IPS-20b (cell line): Measurements from ENCODE around the gene SLBP.

Experiments used
- H3K27ac ChIP-seq: one replicate; pipeline ENCODE4 v1.5.1; 2013; ENCODE audit warnings: low read length
- H3K27me3 ChIP-seq: 2 replicates; pipeline ENCODE4 v1.6.1; 2013; ENCODE audit warnings: mild to moderate bottlenecking, low read length, inconsistent platforms; ENCODE audit not compliant: insufficient read depth
- H3K36me3 ChIP-seq: 2 replicates; pipeline ENCODE4 v1.6.1; 2013; ENCODE audit warnings: low read depth, mild to moderate bottlenecking, inconsistent platforms, low read length, moderate library complexity; ENCODE audit not compliant: insufficient read depth
- H3K4me1 ChIP-seq: 2 replicates; pipeline ENCODE4 v1.6.1; 2013; ENCODE audit warnings: mild to moderate bottlenecking, control low read depth, inconsistent platforms, low read length, moderate library complexity; ENCODE audit not compliant: insufficient read depth
- H3K4me3 ChIP-seq: 2 replicates; pipeline ENCODE4 v1.5.1; 2013; ENCODE audit warnings: mild to moderate bottlenecking, low read length, inconsistent platforms
- H3K9ac ChIP-seq: 2 replicates; pipeline ENCODE4 v1.6.1; 2013; ENCODE audit warnings: low read depth, mild to moderate bottlenecking, inconsistent platforms, low read length, moderate library complexity
- H3K9me3 ChIP-seq: 2 replicates; pipeline ENCODE4 v1.6.1; 2013; ENCODE audit warnings: mild to moderate bottlenecking, low read depth, low read length, inconsistent platforms; ENCODE audit not compliant: insufficient read depth

The SLBP gene

GRCh38 chr4:1712216-1713002 lies at the start of gene SLBP:
Gene SLBP (minus strand): TSS chr4:1712319. CDS start chr4:1712188, 131 bp downstream.
- Histone ChIP-seq H3K9ac (peak within 1 kb of the TSS; percentile 91), H3K4me3 (peak within 1 kb of the TSS; percentile 99), H3K9me3 (no peaks in the 10 kb centered on the region), H3K36me3 (peaks cover 16% of the 10 kb centered on the region), H3K27me3 (peaks cover 7% of the 10 kb centered on the region; the same call in 1 of the 2 replicates), H3K27ac (peak within 1 kb of the TSS; percentile 81), H3K4me1 (no peaks in the 10 kb centered on the region; the same call in 1 of the 2 replicates)

GRCh38 chr4:1761130-1761689 lies 49.1 kb upstream of the SLBP start:
- H3K27ac ChIP-seq: no peak overlapping the region
- no peak overlapping the region for H3K4me3 ChIP-seq
- no peak overlapping the region for H3K9ac ChIP-seq
- H3K9me3 ChIP-seq: no peaks in the 10 kb centered on the region
- H3K27me3 ChIP-seq: peaks cover 7% of the 10 kb centered on the region; the same call in 1 of the 2 replicates
- no peaks in the 10 kb centered on the region for H3K36me3 ChIP-seq
- no peaks in the 10 kb centered on the region for H3K4me1 ChIP-seq

GRCh38 chr4:1760521-1761071 lies 48.5 kb upstream of the SLBP start:
- Histone ChIP-seq H3K36me3 (no peaks in the 10 kb centered on the region), H3K4me1 (no peaks in the 10 kb centered on the region), H3K4me3 (no peak overlapping the region), H3K27ac (no peak overlapping the region), H3K9ac (no peak overlapping the region), H3K27me3 (peaks cover 7% of the 10 kb centered on the region; the same call in 1 of the 2 replicates), H3K9me3 (no peaks in the 10 kb centered on the region)

- peaks cover 7% of the 10 kb centered on the region; the same call in 1 of the 2 replicates for H3K27me3 ChIP-seq
- H3K27ac ChIP-seq: no peak overlapping the region
- no peak overlapping the region for H3K4me3 ChIP-seq
- no peaks in the 10 kb centered on the region for H3K4me1 ChIP-seq
- H3K9me3 ChIP-seq: no peaks in the 10 kb centered on the region
- no peaks in the 10 kb centered on the region for H3K36me3 ChIP-seq
- H3K9ac ChIP-seq: no peak overlapping the region
Measured at GRCh38 chr4:1759818-1760223, 47.7 kb upstream of the SLBP start.

GRCh38 chr4:1759170-1759817 lies 47.2 kb upstream of the SLBP start:
- Histone ChIP-seq H3K27me3 (peaks cover 7% of the 10 kb centered on the region; the same call in 1 of the 2 replicates), H3K27ac (no peak overlapping the region), H3K9me3 (no peaks in the 10 kb centered on the region), H3K36me3 (no peaks in the 10 kb centered on the region), H3K9ac (no peak overlapping the region), H3K4me1 (no peaks in the 10 kb centered on the region), H3K4me3 (no peak overlapping the region)

- peaks cover 7% of the 10 kb centered on the region; the same call in 1 of the 2 replicates for H3K27me3 ChIP-seq
- H3K27ac ChIP-seq: no peak overlapping the region
- no peaks in the 10 kb centered on the region for H3K36me3 ChIP-seq
- no peaks in the 10 kb centered on the region for H3K4me1 ChIP-seq
- no peaks in the 10 kb centered on the region for H3K9me3 ChIP-seq
- no peak overlapping the region for H3K4me3 ChIP-seq
- no peak overlapping the region for H3K9ac ChIP-seq
Measured at GRCh38 chr4:1758306-1759121, 46.4 kb upstream of the SLBP start.

GRCh38 chr4:1757836-1758235 lies 45.7 kb upstream of the SLBP start:
- H3K9me3 ChIP-seq: no peaks in the 10 kb centered on the region
- H3K9ac ChIP-seq: no peak overlapping the region
- peaks cover 7% of the 10 kb centered on the region; the same call in 1 of the 2 replicates for H3K27me3 ChIP-seq
- no peaks in the 10 kb centered on the region for H3K4me1 ChIP-seq
- no peaks in the 10 kb centered on the region for H3K36me3 ChIP-seq
- H3K4me3 ChIP-seq: no peak overlapping the region
- H3K27ac ChIP-seq: no peak overlapping the region

GRCh38 chr4:1756893-1757779 lies 45.0 kb upstream of the SLBP start:
- H3K27me3 ChIP-seq: peaks cover 3% of the 10 kb centered on the region; the same call in 1 of the 2 replicates
- no peak overlapping the region for H3K9ac ChIP-seq
- no peaks in the 10 kb centered on the region for H3K36me3 ChIP-seq
- H3K9me3 ChIP-seq: no peaks in the 10 kb centered on the region
- no peaks in the 10 kb centered on the region for H3K4me1 ChIP-seq
- H3K4me3 ChIP-seq: no peak overlapping the region
- no peak overlapping the region for H3K27ac ChIP-seq

GRCh38 chr4:1756079-1756478 lies 44.0 kb upstream of the SLBP start:
- Histone ChIP-seq H3K9me3 (no peaks in the 10 kb centered on the region), H3K27me3 (no peaks in the 10 kb centered on the region), H3K9ac (no peak overlapping the region), H3K4me3 (no peak overlapping the region), H3K4me1 (no peaks in the 10 kb centered on the region), H3K27ac (no peak overlapping the region), H3K36me3 (no peaks in the 10 kb centered on the region)

GRCh38 chr4:1755297-1755696 lies 43.2 kb upstream of the SLBP start:
- H3K4me1 ChIP-seq: no peaks in the 10 kb centered on the region
- H3K27ac ChIP-seq: no peak overlapping the region
- no peaks in the 10 kb centered on the region for H3K36me3 ChIP-seq
- no peaks in the 10 kb centered on the region for H3K9me3 ChIP-seq
- no peaks in the 10 kb centered on the region for H3K27me3 ChIP-seq
- H3K9ac ChIP-seq: no peak overlapping the region
- H3K4me3 ChIP-seq: no peak overlapping the region
